Measurements from ENCODE around the gene SLC27A5.
"Not testable (repeated sequence)": the region's sequence is repeated elsewhere in the genome, so short reads cannot be mapped to it uniquely, and the experiment has no call there.

DNA sequence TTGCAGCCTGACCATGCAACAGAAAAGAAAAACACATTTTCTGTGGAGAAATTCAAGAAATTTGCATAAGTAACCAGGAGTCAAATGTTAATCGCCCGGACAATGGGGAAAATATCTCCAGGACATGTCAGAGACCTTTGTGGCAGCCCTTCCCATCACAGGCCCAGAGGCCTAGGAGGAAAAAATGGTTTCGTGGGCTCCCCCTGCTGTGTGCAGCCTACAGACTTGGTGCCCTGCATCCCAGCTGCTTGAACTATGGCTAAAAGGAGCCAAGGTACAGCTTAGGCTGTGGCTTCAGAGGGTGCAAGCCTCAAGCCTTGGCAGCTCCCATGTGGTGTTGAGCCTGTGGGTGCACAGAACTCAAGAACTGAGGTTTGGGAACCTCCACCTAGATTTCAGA, 62.9 kb downstream of the SLC27A5 start:
- TF ChIP-seq, protein P1, sequence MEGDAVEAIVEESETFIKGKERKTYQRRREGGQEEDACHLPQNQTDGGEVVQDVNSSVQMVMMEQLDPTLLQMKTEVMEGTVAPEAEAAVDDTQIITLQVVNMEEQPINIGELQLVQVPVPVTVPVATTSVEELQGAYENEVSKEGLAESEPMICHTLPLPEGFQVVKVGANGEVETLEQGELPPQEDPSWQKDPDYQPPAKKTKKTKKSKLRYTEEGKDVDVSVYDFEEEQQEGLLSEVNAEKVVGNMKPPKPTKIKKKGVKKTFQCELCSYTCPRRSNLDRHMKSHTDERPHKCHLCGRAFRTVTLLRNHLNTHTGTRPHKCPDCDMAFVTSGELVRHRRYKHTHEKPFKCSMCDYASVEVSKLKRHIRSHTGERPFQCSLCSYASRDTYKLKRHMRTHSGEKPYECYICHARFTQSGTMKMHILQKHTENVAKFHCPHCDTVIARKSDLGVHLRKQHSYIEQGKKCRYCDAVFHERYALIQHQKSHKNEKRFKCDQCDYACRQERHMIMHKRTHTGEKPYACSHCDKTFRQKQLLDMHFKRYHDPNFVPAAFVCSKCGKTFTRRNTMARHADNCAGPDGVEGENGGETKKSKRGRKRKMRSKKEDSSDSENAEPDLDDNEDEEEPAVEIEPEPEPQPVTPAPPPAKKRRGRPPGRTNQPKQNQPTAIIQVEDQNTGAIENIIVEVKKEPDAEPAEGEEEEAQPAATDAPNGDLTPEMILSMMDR (tag by site-specific recombination; IDR thresholded peaks at IDR 0.05): not testable (repeated sequence)
- TF ChIP-seq, protein P2, sequence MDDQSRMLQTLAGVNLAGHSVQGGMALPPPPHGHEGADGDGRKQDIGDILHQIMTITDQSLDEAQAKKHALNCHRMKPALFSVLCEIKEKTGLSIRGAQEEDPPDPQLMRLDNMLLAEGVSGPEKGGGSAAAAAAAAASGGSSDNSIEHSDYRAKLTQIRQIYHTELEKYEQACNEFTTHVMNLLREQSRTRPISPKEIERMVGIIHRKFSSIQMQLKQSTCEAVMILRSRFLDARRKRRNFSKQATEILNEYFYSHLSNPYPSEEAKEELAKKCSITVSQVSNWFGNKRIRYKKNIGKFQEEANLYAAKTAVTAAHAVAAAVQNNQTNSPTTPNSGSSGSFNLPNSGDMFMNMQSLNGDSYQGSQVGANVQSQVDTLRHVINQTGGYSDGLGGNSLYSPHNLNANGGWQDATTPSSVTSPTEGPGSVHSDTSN (CRISPR knock-in tag; IDR thresholded peaks at IDR 0.05): not testable (repeated sequence)
- TF ChIP-seq GLI4 (tag by site-specific recombination; IDR thresholded peaks at IDR 0.05); ZBTB21 (tag by site-specific recombination; IDR thresholded peaks at IDR 0.05); ZNF629 (tag by site-specific recombination; IDR thresholded peaks at IDR 0.05); ZNF416 (tag by site-specific recombination; IDR thresholded peaks at IDR 0.05); REPIN1 (tag by site-specific recombination; IDR thresholded peaks at IDR 0.05; ENCODE audit: low read depth); ZBTB17 (tag by site-specific recombination; IDR thresholded peaks at IDR 0.05): not testable (repeated sequence)
- TF ChIP-seq, protein P3, sequence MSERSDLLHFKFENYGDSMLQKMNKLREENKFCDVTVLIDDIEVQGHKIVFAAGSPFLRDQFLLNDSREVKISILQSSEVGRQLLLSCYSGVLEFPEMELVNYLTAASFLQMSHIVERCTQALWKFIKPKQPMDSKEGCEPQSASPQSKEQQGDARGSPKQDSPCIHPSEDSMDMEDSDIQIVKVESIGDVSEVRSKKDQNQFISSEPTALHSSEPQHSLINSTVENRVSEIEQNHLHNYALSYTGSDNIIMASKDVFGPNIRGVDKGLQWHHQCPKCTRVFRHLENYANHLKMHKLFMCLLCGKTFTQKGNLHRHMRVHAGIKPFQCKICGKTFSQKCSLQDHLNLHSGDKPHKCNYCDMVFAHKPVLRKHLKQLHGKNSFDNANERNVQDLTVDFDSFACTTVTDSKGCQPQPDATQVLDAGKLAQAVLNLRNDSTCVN (tag by site-specific recombination; optimal IDR thresholded peaks at IDR 0.05): not testable (repeated sequence)
- TF ChIP-seq, protein P4, sequence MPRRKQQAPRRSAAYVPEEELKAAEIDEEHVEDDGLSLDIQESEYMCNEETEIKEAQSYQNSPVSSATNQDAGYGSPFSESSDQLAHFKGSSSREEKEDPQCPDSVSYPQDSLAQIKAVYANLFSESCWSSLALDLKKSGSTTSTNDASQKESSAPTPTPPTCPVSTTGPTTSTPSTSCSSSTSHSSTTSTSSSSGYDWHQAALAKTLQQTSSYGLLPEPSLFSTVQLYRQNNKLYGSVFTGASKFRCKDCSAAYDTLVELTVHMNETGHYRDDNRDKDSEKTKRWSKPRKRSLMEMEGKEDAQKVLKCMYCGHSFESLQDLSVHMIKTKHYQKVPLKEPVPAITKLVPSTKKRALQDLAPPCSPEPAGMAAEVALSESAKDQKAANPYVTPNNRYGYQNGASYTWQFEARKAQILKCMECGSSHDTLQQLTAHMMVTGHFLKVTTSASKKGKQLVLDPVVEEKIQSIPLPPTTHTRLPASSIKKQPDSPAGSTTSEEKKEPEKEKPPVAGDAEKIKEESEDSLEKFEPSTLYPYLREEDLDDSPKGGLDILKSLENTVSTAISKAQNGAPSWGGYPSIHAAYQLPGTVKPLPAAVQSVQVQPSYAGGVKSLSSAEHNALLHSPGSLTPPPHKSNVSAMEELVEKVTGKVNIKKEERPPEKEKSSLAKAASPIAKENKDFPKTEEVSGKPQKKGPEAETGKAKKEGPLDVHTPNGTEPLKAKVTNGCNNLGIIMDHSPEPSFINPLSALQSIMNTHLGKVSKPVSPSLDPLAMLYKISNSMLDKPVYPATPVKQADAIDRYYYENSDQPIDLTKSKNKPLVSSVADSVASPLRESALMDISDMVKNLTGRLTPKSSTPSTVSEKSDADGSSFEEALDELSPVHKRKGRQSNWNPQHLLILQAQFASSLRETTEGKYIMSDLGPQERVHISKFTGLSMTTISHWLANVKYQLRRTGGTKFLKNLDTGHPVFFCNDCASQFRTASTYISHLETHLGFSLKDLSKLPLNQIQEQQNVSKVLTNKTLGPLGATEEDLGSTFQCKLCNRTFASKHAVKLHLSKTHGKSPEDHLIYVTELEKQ (tag by site-specific recombination; IDR thresholded peaks at IDR 0.05; ENCODE audit: borderline replicate concordance): not testable (repeated sequence)
